SJSA1 (cell line): Measurements from ENCODE around the gene WWOX. TPM values are rescaled to one million over a fixed set of nuclear protein-coding genes. Genes with fewer than 3 reads are reported as not detected.

ENCODE experiments used
- DNase-seq, 2 experiments: peaks; one replicate each; pipeline ENCODE4 v3.0.0-alpha.2; 2015 to 2020; ENCODE audit warnings: low spot score in 2 of 2, low read depth in 1 of 2
- H3K27ac ChIP-seq: fragments of 250-450 bp; sonication (Bioruptor Pico); 2 replicates; pipeline ENCODE4 v1.5.1; 2020; ENCODE audit warnings: mild to moderate bottlenecking, moderate library complexity
- H3K27me3 ChIP-seq: fragments of 250-450 bp; sonication (Bioruptor Pico); replicated peaks from 2 replicates; pipeline ENCODE4 v1.5.1; 2020; ENCODE audit warnings: mild to moderate bottlenecking, moderate library complexity
- H3K36me3 ChIP-seq: fragments of 250-450 bp; sonication (Bioruptor Pico); 2 replicates; pipeline ENCODE4 v1.5.1; 2020; ENCODE audit warnings: mild to moderate bottlenecking
- H3K4me1 ChIP-seq: fragments of 250-450 bp; sonication (Bioruptor Pico); replicated peaks from 2 replicates; pipeline ENCODE4 v1.6.1; 2021; ENCODE audit warnings: mild to moderate bottlenecking
- H3K4me3 ChIP-seq: fragments of 250-450 bp; sonication (Bioruptor Pico); 2 replicates; pipeline ENCODE4 v1.5.1; 2020; ENCODE audit warnings: mild to moderate bottlenecking
- H3K9me3 ChIP-seq: fragments of 250-450 bp; sonication (Bioruptor Pico); replicated peaks from 2 replicates; pipeline ENCODE4 v1.5.1; 2020; ENCODE audit warnings: mild to moderate bottlenecking
- total RNA-seq: library from RNA; depleted of rRNA; stranded (reverse); fragments of >200 nt; shearing (Covaris generic); gene quantifications from 2 replicates; pipeline ENCODE4 v1.2.3, GENCODE V29; 2014

WWOX gene
- total RNA-seq, 1 experiment from 2014 or later = 13.4 TPM

DNA sequence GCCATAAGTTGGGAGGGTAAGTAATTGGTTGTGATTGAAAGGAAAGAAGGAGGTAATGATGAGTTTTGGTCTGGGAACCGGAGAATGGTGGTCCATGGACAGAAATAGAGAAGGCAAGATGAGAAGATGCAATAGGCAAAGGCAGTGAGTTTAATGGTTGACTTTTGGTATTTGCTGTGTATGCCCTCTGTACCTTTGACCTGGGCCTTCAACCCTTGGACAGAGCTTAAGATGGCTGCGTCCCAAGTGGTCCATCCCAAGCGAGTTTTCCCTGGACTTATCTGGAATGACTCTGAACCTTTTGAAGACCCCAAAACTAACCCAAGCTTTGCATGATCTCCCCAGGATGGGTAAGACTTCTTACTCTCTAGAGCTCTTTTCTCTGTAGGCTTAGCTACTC, 836.6 kb downstream of the WWOX start:
- no peak for DNase-seq
- no peaks in the 10 kb centered on the region for H3K36me3 ChIP-seq
- no peaks in the 10 kb centered on the region for H3K4me1 ChIP-seq
- no peak overlapping the region for H3K4me3 ChIP-seq
- peaks cover 6% of the 10 kb centered on the region; the same call in 1 of the 2 replicates for H3K9me3 ChIP-seq
- H3K27ac ChIP-seq = no peak overlapping the region
- H3K27me3 ChIP-seq = no peaks in the 10 kb centered on the region

DNA sequence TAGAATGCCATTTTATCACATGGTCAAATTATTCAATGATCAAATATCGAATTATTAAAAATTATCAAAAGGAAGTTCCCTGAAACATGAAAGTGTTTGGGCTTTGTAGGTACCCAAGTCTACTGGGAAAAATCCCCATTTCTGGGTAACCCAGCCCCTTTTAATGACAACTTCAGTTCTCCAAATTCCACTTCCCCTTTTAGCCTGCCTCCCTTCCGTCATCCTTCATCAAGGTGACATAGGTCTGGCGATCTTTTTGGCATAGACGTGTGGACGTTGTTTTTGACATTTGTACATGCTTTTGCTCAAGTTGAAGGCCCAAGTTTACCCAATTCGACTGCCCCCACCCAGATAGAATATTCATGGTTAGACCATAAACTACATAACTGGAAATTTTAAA, 840.1 kb downstream of the WWOX start:
- Histone ChIP-seq H3K4me3 (no peak overlapping the region), H3K9me3 (no peaks in the 10 kb centered on the region), H3K27ac (no peak overlapping the region), H3K36me3 (no peaks in the 10 kb centered on the region), H3K27me3 (no peaks in the 10 kb centered on the region), H3K4me1 (no peaks in the 10 kb centered on the region)
- no peak for DNase-seq

DNA sequence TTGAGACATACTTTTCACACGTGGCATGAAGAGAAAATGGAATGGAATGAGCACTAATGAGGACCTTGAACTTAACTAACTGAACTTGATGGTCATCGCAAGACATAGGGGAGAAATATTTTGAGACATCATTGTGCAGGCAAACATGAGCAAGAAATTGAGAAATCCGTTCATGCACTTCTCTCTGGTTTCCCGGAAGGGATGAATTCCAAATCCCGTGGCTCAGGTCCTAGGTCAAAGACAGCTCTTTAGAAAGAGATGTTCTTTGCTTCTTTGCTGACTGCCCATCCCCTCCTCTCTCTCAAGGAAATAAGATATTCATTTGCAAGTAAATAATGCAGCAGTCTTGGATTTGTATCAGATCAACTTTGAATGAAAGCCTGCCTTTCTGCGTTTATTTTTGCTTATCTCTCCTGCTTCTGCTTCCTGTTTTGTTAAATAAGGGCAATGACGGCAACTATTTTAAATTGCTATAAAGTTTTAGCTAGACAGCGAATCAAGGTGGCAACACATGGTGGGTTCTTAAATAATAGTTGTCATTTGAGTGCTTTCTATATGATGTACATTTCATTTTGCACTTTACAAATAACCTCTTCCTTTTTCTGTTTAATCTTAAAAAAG, 843.3 kb downstream of the WWOX start:
- Histone ChIP-seq H3K4me1 (no peaks in the 10 kb centered on the region), H3K4me3 (no peak overlapping the region), H3K36me3 (no peaks in the 10 kb centered on the region), H3K27ac (no peak overlapping the region), H3K27me3 (no peaks in the 10 kb centered on the region), H3K9me3 (no peaks in the 10 kb centered on the region)
- DNase-seq = no peak

DNA sequence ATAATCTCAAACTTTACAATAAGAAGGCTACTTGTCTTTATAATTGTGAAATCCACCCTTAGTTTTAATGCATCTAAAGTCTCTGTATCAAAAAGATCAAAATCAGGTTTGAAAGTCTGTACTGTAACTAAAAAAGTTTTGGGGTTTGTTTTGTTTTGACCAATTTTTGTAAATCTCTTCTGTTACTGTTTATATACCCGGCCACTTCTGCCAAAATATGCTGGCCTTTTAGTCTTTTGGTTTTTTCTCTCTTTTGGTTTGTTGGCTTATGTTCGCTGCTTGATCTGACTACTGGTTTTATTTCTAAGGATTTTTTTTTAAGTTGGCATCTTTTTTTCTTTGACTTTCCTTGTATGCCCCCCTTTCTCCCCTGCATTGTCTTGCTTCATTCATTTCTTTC, 845.9 kb downstream of the WWOX start:
- Histone ChIP-seq H3K4me3 (no peak overlapping the region), H3K27me3 (no peaks in the 10 kb centered on the region), H3K9me3 (no peaks in the 10 kb centered on the region), H3K4me1 (no peaks in the 10 kb centered on the region), H3K27ac (no peak overlapping the region), H3K36me3 (no peaks in the 10 kb centered on the region)
- no peak for DNase-seq

DNA sequence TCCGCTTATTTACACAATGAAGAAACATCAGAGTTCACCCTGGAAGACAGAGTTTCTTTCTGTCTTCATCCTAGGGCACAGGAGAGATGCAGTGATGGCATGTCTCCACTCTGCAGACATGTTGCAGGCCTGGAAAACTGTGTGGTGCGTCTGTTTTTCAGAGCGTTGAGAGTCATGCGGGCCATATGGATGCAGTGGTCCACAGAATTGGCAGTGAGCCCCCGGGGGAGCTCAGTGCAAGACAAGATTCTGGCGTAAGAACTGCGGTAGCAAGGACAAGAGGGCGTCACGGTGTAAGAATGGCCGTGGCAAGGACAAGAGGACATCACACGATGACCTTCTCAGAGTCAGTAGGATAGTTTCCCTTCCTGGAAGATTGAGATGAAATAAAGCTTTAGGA, 847.1 kb downstream of the WWOX start:
- H3K4me3 ChIP-seq = no peak overlapping the region
- no peaks in the 10 kb centered on the region for H3K4me1 ChIP-seq
- H3K27ac ChIP-seq = no peak overlapping the region
- no peaks in the 10 kb centered on the region for H3K9me3 ChIP-seq
- DNase-seq = no peak
- no peaks in the 10 kb centered on the region for H3K27me3 ChIP-seq
- H3K36me3 ChIP-seq = no peaks in the 10 kb centered on the region

DNA sequence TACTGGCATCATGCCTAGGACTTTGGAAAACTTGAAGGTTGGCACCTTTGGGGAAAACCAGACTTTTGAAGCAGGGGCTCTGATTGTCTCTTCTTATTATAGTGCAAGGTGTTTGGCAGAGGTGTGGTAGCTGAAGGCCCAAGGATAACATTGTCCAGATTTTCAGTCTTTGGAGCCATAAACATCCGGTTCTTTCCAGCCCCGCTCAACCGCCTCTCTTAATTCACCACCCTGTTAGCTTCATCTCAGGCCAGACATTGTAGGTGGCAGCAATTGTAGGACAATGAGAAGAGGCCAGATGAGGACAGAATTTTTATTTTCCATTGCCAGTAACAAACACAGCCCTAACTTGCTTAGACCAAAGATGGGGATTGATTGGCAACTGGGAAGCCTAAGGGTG, 851.3 kb downstream of the WWOX start:
- no peaks in the 10 kb centered on the region for H3K4me1 ChIP-seq
- no peak overlapping the region for H3K4me3 ChIP-seq
- no peaks in the 10 kb centered on the region for H3K9me3 ChIP-seq
- no peaks in the 10 kb centered on the region for H3K36me3 ChIP-seq
- no peak for DNase-seq
- no peak overlapping the region for H3K27ac ChIP-seq
- H3K27me3 ChIP-seq = no peaks in the 10 kb centered on the region

DNA sequence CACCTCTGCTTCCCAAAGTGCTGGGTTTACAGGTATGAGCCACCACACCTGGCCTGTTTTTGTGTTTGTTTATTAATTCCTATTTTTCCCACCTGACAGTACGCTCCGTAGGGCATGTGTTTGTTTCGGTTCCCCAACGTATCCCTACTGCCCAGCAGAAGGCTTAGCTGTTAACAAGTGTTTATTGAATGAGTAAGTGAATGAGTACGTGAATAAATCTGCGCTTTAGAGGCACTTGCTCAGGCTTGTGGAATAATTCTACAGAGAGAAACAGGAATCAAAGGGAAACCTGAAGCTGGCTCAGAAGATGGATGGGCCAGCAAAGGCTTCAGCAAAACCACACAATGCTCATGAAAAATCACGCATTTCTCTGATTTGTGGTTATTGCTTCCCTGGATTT, 853.2 kb downstream of the WWOX start:
- no peaks in the 10 kb centered on the region for H3K36me3 ChIP-seq
- no peak overlapping the region for H3K4me3 ChIP-seq
- no peaks in the 10 kb centered on the region for H3K4me1 ChIP-seq
- DNase-seq = no peak
- H3K9me3 ChIP-seq = no peaks in the 10 kb centered on the region; the same call in 1 of the 2 replicates
- H3K27ac ChIP-seq = no peak overlapping the region
- H3K27me3 ChIP-seq = no peaks in the 10 kb centered on the region

DNA sequence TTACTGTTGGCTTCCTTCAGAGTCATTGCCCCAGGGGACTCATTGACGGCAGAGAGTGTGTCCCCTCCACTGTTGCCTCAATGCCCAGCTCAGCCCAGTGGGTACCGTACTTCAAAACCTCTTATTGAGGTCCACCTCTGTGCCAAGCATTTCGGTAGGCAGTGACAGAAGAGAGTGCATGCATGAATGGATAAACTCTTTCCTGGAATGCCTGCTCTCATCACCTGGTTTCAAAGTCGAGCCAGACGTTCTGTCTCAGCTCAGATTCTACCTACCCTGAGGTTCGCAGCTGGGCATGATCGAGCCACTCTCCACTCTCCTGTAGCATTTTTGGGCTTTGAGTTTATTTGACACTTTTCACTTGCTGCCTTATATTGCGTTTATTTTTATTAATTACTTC, 854.1 kb downstream of the WWOX start:
- no peak overlapping the region for H3K4me3 ChIP-seq
- DNase-seq = no peak
- no peak overlapping the region for H3K27ac ChIP-seq
- no peaks in the 10 kb centered on the region for H3K4me1 ChIP-seq
- H3K36me3 ChIP-seq = no peaks in the 10 kb centered on the region
- no peaks in the 10 kb centered on the region for H3K27me3 ChIP-seq
- H3K9me3 ChIP-seq = no peaks in the 10 kb centered on the region; the same call in 1 of the 2 replicates

DNA sequence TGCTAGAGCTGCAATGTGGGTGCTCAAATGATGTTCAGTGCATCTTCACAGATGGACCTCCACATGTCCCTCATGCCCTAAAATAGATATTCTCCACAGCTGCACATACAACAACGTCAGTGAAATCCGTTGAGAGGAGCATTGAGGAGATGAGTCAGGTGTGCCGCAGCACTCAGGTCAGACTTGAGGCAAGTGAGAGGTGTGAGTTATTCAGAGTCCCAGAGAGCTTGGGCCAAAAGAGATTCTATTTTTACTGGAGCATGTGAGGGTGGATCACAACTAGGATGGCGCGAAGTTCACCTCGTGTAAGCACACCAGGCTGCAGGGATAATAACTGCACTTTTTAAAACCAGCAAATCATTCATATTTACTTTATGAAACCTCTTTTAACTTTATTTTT, 855.8 kb downstream of the WWOX start:
- no peak for DNase-seq
- Histone ChIP-seq H3K27me3 (no peaks in the 10 kb centered on the region), H3K9me3 (no peaks in the 10 kb centered on the region; the same call in 1 of the 2 replicates), H3K36me3 (no peaks in the 10 kb centered on the region), H3K4me1 (no peaks in the 10 kb centered on the region), H3K4me3 (no peak overlapping the region), H3K27ac (no peak overlapping the region)

DNA sequence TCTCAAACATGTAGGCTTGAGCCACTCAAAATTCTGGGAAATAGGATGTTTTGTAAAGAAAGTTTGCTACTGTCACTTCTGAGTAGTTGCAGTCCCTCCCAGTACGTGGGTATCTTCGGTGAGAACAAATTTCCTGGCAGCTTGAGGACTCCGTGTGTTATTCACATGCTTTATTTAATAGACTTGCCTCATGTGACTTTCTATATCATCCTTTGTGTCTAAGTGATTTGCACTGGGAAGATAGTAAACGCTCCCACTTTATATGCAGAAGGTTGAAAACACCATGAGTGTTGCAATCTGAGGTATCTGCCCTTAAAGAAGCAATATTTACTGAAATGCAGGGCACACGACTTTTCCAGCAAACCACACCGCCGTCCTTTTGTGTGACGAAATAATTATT, 857.4 kb downstream of the WWOX start:
- no peaks in the 10 kb centered on the region for H3K27me3 ChIP-seq
- no peak for DNase-seq
- H3K27ac ChIP-seq = no peak overlapping the region
- H3K9me3 ChIP-seq = no peaks in the 10 kb centered on the region; the same call in 1 of the 2 replicates
- H3K4me1 ChIP-seq = no peaks in the 10 kb centered on the region
- no peak overlapping the region for H3K4me3 ChIP-seq
- no peaks in the 10 kb centered on the region for H3K36me3 ChIP-seq

DNA sequence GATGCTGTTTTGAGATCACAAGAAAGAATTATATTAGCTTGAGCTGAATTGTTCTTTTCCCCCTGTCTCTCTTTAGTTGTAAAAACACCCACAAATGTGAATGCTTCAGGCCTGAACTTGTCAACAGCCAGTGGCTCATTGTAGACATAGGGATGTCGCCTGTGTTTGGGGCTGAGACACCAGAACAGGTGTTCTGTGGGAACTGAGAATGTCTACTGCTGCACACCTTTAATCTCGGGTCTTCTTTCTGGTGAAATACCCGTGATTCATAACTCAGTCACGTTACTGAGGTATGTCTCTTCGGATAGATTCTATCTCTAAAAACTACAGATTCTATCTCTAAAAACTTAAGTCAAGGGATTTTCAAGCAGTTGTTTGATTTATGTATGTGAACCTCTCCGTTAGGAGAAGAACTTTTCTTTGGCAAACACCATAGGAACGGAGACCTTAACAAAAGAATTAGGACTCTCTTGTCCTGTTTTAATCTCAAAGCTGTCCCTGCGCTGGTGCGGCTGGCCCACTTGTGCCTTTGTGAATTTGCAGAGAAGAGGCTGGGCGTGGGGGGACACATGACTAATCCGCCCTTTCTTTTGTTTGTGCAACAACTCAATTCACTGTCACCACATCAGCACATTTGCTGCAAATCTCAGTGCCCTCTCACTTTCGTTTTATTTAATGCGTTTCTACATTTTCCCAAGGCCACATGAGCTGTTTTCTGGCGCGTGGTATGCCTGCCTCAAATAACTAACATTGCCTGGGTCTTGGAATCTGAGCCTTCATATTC, 858.1 kb downstream of the WWOX start:
- DNase-seq = no peak

DNA sequence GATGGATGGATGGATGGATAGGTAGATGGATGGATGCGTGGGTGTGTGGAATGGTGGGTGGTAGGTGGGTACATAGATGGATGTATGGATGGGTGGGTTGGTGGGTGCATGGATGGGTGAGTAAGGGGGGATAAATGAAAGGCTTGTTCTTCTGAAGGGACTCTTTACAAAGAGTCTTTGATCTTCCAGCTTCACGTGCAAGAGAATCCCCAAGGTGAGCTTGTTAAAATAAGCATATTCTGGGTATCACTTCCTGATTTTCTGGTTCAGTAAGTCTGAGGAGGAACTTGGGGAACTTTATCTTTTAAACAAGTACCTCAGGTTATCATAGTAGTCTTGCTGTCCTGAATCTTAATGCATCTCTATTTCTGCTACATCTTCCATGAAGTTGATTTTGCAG, 862.0 kb downstream of the WWOX start:
- H3K27me3 ChIP-seq = no peaks in the 10 kb centered on the region
- H3K36me3 ChIP-seq = no peaks in the 10 kb centered on the region
- DNase-seq = no peak
- no peak overlapping the region for H3K27ac ChIP-seq
- peaks cover 4% of the 10 kb centered on the region for H3K9me3 ChIP-seq
- H3K4me3 ChIP-seq = no peak overlapping the region
- no peaks in the 10 kb centered on the region for H3K4me1 ChIP-seq

More for the DNA sequence above, 858.1 kb downstream of the WWOX start:
- H3K4me3 ChIP-seq = no peak overlapping the region
- H3K36me3 ChIP-seq = no peaks in the 10 kb centered on the region
- no peaks in the 10 kb centered on the region; the same call in 1 of the 2 replicates for H3K9me3 ChIP-seq
- H3K27ac ChIP-seq = no peak overlapping the region
- no peaks in the 10 kb centered on the region for H3K4me1 ChIP-seq
- no peaks in the 10 kb centered on the region for H3K27me3 ChIP-seq

DNA sequence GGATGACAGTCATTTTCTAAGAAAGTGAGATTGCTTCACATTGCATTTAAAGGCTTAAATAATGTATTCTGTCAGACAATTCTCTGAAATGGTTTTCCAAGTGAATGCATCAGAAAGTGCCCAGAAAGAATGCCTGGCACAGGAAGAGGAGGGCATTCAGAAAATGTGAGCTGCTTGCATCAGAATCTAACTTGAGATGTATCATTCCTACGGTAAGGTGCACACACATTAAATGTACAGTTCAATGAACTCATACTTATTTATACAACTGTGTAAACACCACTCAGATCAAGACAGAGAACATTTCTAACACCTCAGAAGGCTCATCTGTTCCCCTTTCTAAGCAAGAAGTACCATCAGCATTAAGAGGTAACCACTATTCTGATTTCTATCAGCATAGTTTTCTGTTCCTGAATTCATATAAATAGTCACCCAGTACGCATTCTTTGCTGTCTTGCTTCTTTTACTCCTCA, 863.0 kb downstream of the WWOX start:
- Histone ChIP-seq H3K36me3 (no peaks in the 10 kb centered on the region), H3K27me3 (no peaks in the 10 kb centered on the region), H3K4me1 (no peaks in the 10 kb centered on the region), H3K27ac (no peak overlapping the region), H3K4me3 (no peak overlapping the region), H3K9me3 (peaks cover 4% of the 10 kb centered on the region)
- DNase-seq = no peak

DNA sequence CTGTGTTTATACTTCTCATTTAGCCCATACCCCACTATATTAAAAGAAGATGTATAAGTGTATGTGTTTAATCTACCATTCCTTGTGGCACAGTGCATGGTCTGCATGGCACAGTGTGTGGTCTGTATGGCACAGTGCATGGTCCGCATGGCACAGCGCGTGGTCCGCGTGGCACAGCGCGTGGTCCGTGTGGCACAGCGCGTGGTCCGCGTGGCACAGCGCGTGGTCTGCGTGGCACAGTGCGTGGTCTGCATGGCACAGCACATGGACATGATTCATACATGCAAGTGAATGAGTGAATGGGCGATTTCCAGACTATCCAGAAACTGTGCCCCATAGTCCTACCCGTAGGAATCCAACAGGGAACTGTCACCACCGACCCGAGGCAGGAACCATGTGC, 868.5 kb downstream of the WWOX start:
- DNase-seq = no peak
- Histone ChIP-seq H3K4me3 (no peak overlapping the region), H3K27ac (no peak overlapping the region), H3K9me3 (peaks cover 4% of the 10 kb centered on the region), H3K4me1 (no peaks in the 10 kb centered on the region), H3K36me3 (no peaks in the 10 kb centered on the region), H3K27me3 (no peaks in the 10 kb centered on the region)
